Esophagus squamous epithelium (tissue), 4 donors: ENCODE measurements around the gene CCDC88C.

Experiments used
- POLR2A ChIP-seq, 4 donors: fragments of 450-650 bp; IDR thresholded peaks; one replicate each; pipeline ENCODE4 v1.6.1; 2017; ENCODE audit warnings: antibody characterized with exemption in 4 of 4, mild to moderate bottlenecking in 4 of 4, moderate library complexity in 3 of 4
- TF ChIP-seq, protein P1 (sequence below), 6 experiments: fragments of 450-650 bp in 4 of 6; fragments of 200-600 bp in 2 of 6; sonication (generic) in 2 of 6; IDR thresholded peaks; one replicate each; pipeline ENCODE4 v1.5.1; 2016 to 2019; ENCODE audit warnings: antibody characterized with exemption in 6 of 6, mild to moderate bottlenecking in 4 of 6, moderate library complexity in 4 of 6

DNA sequence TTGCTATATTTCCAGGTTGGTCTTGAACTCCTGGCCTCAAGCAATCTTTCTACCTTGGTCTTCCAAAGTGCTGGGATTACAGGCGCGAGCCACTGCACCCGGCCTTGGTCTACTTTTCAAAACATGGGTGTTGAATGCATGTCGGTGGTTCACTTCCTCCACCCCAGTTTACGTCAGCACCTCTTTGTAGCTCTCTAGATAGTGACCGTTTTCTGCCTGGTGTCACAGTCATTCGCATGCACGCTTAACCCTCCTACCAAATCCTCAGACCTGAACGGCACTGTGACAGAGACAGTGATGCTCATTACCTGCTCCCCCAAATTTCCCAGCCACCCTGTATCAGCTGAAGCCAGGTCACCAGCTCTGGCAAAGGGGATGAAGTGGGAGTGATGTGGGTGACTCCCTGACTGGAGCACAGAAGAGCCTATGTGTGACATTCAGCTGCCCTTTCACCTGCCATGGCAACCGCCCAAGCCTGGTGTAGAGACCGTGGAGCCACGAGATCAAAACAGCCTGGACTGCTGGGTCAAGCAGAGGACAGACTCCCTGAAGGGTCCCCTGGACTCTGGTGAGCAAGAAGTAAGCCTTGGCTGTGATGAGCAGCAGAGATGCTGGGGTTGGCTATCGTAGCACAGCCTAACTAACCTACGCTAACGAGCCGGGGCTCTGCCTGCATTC, 106.9 kb downstream of the CCDC88C start:
- TF ChIP-seq POLR2A (IDR thresholded peaks at IDR 0.05), result no peak
- TF ChIP-seq, protein P1, sequence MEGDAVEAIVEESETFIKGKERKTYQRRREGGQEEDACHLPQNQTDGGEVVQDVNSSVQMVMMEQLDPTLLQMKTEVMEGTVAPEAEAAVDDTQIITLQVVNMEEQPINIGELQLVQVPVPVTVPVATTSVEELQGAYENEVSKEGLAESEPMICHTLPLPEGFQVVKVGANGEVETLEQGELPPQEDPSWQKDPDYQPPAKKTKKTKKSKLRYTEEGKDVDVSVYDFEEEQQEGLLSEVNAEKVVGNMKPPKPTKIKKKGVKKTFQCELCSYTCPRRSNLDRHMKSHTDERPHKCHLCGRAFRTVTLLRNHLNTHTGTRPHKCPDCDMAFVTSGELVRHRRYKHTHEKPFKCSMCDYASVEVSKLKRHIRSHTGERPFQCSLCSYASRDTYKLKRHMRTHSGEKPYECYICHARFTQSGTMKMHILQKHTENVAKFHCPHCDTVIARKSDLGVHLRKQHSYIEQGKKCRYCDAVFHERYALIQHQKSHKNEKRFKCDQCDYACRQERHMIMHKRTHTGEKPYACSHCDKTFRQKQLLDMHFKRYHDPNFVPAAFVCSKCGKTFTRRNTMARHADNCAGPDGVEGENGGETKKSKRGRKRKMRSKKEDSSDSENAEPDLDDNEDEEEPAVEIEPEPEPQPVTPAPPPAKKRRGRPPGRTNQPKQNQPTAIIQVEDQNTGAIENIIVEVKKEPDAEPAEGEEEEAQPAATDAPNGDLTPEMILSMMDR (IDR thresholded peaks at IDR 0.05), result no peak
